HEK293 (cell line): ENCODE data around the gene DOCK9.

Experiments used
- CTCF ChIA-PET: fragments of 350-600 bp; formaldehyde crosslinking; extraction: SDS; loops from one replicate; lab custom pipeline; 2021; ENCODE audit warnings: antibody characterized with exemption; lab: Yijun Ruan, JAX
- POLR2A ChIA-PET: fragments of 300-600 bp; formaldehyde crosslinking; extraction: SDS; loops from one replicate; lab custom pipeline; 2020; ENCODE audit warnings: antibody characterized with exemption, inconsistent platforms; lab: Yijun Ruan, JAX
- H3K27ac ChIP-seq: fragments of 200-500 bp; sonication (Bioruptor generic); 2 replicates; pipeline ENCODE4 v1.5.1; 2014; ENCODE audit warnings: low read depth, low read length, control low read depth, inconsistent platforms; ENCODE audit errors: extremely low read depth
- H3K36me3 ChIP-seq, 2 experiments: fragments of 200-500 bp in 1 of 2; sonication (Bioruptor generic) in 1 of 2; 1 replicate in 1 of 2; 2 replicates in 1 of 2; pipeline ENCODE4 v1.5.1; 2014 to 2017; ENCODE audit warnings: inconsistent platforms in 2 of 2, low read length in 2 of 2; ENCODE audit not compliant: control insufficient read depth in 2 of 2, insufficient read depth in 1 of 2
- H3K4me1 ChIP-seq: fragments of 200-500 bp; sonication (Bioruptor generic); 2 replicates; pipeline ENCODE4 v1.5.1; 2014; ENCODE audit warnings: mild to moderate bottlenecking, low read length, inconsistent platforms; ENCODE audit not compliant: control insufficient read depth, insufficient read depth
- H3K4me3 ChIP-seq: 2 replicates; pipeline ENCODE4 v1.5.1; 2011; ENCODE audit warnings: low read depth, mild to moderate bottlenecking, control low read depth, low read length, moderate library complexity
- H3K9me3 ChIP-seq: fragments of 200-500 bp; sonication (Bioruptor generic); 2 replicates; pipeline ENCODE4 v1.5.1; 2014; ENCODE audit warnings: low read depth, low read length, inconsistent platforms; ENCODE audit not compliant: control insufficient read depth, insufficient read depth
- FEZF1 ChIP-seq: fragments of 450-650 bp; formaldehyde crosslinking; IDR thresholded peaks from 2 replicates; pipeline ENCODE4 v1.5.1; 2016; ENCODE audit warnings: missing biosample characterization, missing genetic modification characterization
- OVOL3 ChIP-seq: fragments of 450-650 bp; formaldehyde crosslinking; IDR thresholded peaks from 2 replicates; pipeline ENCODE4 v1.5.1; 2016; ENCODE audit warnings: missing biosample characterization, missing genetic modification characterization
- REPIN1 ChIP-seq: fragments of 450-650 bp; formaldehyde crosslinking; IDR thresholded peaks from 2 replicates; pipeline ENCODE4 v1.5.1; 2017; ENCODE audit warnings: missing biosample characterization, missing genetic modification characterization, low read depth
- SCRT1 ChIP-seq: fragments of 450-650 bp; formaldehyde crosslinking; IDR thresholded peaks from 2 replicates; pipeline ENCODE4 v1.5.1; 2016; ENCODE audit warnings: missing biosample characterization, missing genetic modification characterization, borderline replicate concordance
- SETDB1 ChIP-seq: IDR thresholded peaks from one replicate; pipeline ENCODE4 v1.6.1; 2017; ENCODE audit warnings: mild to moderate bottlenecking, low read length, moderate library complexity, mixed read lengths; ENCODE audit not compliant: insufficient read length
- SP2 ChIP-seq: fragments of 450-650 bp; formaldehyde crosslinking; IDR thresholded peaks from 2 replicates; pipeline ENCODE4 v1.5.1; 2016; ENCODE audit warnings: missing biosample characterization, missing genetic modification characterization
- ZBTB48 ChIP-seq: fragments of 450-650 bp; formaldehyde crosslinking; IDR thresholded peaks from 2 replicates; pipeline ENCODE4 v1.5.1; 2016; ENCODE audit warnings: missing biosample characterization, missing genetic modification characterization
- ZFP41 ChIP-seq: fragments of 450-650 bp; formaldehyde crosslinking; IDR thresholded peaks from 2 replicates; pipeline ENCODE4 v1.5.1; 2016; ENCODE audit warnings: missing biosample characterization, missing genetic modification characterization, borderline replicate concordance
- ZNF16 ChIP-seq: fragments of 450-650 bp; formaldehyde crosslinking; IDR thresholded peaks from 2 replicates; pipeline ENCODE4 v1.5.1; 2016; ENCODE audit warnings: low read depth, missing biosample characterization, missing genetic modification characterization
- ZNF174 ChIP-seq: fragments of 450-650 bp; formaldehyde crosslinking; IDR thresholded peaks from 2 replicates; pipeline ENCODE4 v1.5.0; 2017; ENCODE audit warnings: missing biosample characterization, mild to moderate bottlenecking, missing genetic modification characterization
- ZNF26 ChIP-seq: fragments of 450-650 bp; formaldehyde crosslinking; IDR thresholded peaks from 2 replicates; pipeline ENCODE4 v1.5.1; 2016; ENCODE audit warnings: missing biosample characterization, missing genetic modification characterization
- ZNF624 ChIP-seq: fragments of 450-650 bp; formaldehyde crosslinking; IDR thresholded peaks from 2 replicates; pipeline ENCODE4 v1.5.1; 2017; ENCODE audit warnings: missing biosample characterization, missing genetic modification characterization
- ZNF626 ChIP-seq: fragments of 450-650 bp; sonication (Bioruptor Pico); formaldehyde crosslinking; IDR thresholded peaks from 2 replicates; pipeline ENCODE4 v1.5.1; 2018; ENCODE audit warnings: missing biosample characterization, missing genetic modification characterization, inconsistent platforms
- ZNF658 ChIP-seq: fragments of 450-650 bp; formaldehyde crosslinking; IDR thresholded peaks from 2 replicates; pipeline ENCODE4; 2016; ENCODE audit warnings: missing biosample characterization, missing genetic modification characterization
- ZNF707 ChIP-seq: fragments of 450-650 bp; formaldehyde crosslinking; IDR thresholded peaks from 2 replicates; pipeline ENCODE4 v1.5.1; 2016; ENCODE audit warnings: missing biosample characterization, missing genetic modification characterization
- ZNF777 ChIP-seq: fragments of 450-650 bp; formaldehyde crosslinking; IDR thresholded peaks from 2 replicates; pipeline ENCODE4 v1.5.1; 2017; ENCODE audit warnings: missing biosample characterization, missing genetic modification characterization, borderline replicate concordance
- ZNF791 ChIP-seq: fragments of 450-650 bp; formaldehyde crosslinking; IDR thresholded peaks from 2 replicates; pipeline ENCODE4 v1.5.1; 2016; ENCODE audit warnings: missing biosample characterization, missing genetic modification characterization
- ZSCAN23 ChIP-seq: fragments of 450-650 bp; formaldehyde crosslinking; IDR thresholded peaks from 2 replicates; pipeline ENCODE4 v1.5.1; 2016; ENCODE audit warnings: missing biosample characterization, missing genetic modification characterization
- ZSCAN4 ChIP-seq: fragments of 450-650 bp; formaldehyde crosslinking; IDR thresholded peaks from 2 replicates; pipeline ENCODE4 v1.5.1; 2017; ENCODE audit warnings: missing biosample characterization, missing genetic modification characterization
- TF ChIP-seq, protein P1 (sequence below): fragments of 450-650 bp; formaldehyde crosslinking; IDR thresholded peaks from 2 replicates; pipeline ENCODE4 v1.5.1; 2016; ENCODE audit warnings: missing biosample characterization, missing genetic modification characterization, low read depth

Gene DOCK9

GRCh38 chr13:99000137-99000536 lies 22.3 kb upstream of the DOCK9 start:
- CTCF ChIA-PET, result interaction anchor here (0.8 kb wide), 1 partner anchor 64 kb away, joined by 5 read pairs; no protein-coding TSS in a partner anchor

GRCh38 chr13:98999639-98999952 lies 21.7 kb upstream of the DOCK9 start:
- CTCF ChIA-PET, result interaction anchor here (0.8 kb wide), 1 partner anchor 65 kb away, joined by 5 read pairs; no protein-coding TSS in a partner anchor
- Histone ChIP-seq H3K4me1 (peaks cover 2% of the 10 kb centered on the region; the same call in 1 of the 2 replicates), H3K4me3 (no peak overlapping the region), H3K9me3 (no peaks in the 10 kb centered on the region), H3K27ac (no peak overlapping the region), H3K36me3 (no peaks in the 10 kb centered on the region)
- TF ChIP-seq FEZF1 (tag by site-specific recombination) (no peak), ZSCAN23 (tag by site-specific recombination) (no peak), ZNF777 (tag by site-specific recombination) (no peak), ZSCAN4 (tag by site-specific recombination) (no peak), ZNF791 (tag by site-specific recombination) (no peak), SETDB1 (no peak), SCRT1 (tag by site-specific recombination) (no peak), ZNF658 (tag by site-specific recombination) (no peak), REPIN1 (tag by site-specific recombination) (no peak), ZFP41 (tag by site-specific recombination) (no peak), ZNF16 (no peak), ZNF26 (tag by site-specific recombination) (no peak), ZNF626 (tag by site-specific recombination) (no peak), OVOL3 (no peak)
- TF ChIP-seq, protein P1, sequence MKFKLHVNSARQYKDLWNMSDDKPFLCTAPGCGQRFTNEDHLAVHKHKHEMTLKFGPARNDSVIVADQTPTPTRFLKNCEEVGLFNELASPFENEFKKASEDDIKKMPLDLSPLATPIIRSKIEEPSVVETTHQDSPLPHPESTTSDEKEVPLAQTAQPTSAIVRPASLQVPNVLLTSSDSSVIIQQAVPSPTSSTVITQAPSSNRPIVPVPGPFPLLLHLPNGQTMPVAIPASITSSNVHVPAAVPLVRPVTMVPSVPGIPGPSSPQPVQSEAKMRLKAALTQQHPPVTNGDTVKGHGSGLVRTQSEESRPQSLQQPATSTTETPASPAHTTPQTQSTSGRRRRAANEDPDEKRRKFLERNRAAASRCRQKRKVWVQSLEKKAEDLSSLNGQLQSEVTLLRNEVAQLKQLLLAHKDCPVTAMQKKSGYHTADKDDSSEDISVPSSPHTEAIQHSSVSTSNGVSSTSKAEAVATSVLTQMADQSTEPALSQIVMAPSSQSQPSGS (tag by site-specific recombination), result no peak
- POLR2A ChIA-PET, result no interaction called here

More at GRCh38 chr13:99000137-99000536, 22.3 kb upstream of the DOCK9 start:
- Histone ChIP-seq H3K4me1 (peaks cover 5% of the 10 kb centered on the region), H3K4me3 (no peak overlapping the region), H3K9me3 (no peaks in the 10 kb centered on the region), H3K27ac (no peak overlapping the region), H3K36me3 (no peaks in the 10 kb centered on the region)
- TF ChIP-seq ZNF174, result no peak
- no peak for TF ChIP-seq SP2 (tag by site-specific recombination)
- POLR2A ChIA-PET, result no interaction called here

DNA sequence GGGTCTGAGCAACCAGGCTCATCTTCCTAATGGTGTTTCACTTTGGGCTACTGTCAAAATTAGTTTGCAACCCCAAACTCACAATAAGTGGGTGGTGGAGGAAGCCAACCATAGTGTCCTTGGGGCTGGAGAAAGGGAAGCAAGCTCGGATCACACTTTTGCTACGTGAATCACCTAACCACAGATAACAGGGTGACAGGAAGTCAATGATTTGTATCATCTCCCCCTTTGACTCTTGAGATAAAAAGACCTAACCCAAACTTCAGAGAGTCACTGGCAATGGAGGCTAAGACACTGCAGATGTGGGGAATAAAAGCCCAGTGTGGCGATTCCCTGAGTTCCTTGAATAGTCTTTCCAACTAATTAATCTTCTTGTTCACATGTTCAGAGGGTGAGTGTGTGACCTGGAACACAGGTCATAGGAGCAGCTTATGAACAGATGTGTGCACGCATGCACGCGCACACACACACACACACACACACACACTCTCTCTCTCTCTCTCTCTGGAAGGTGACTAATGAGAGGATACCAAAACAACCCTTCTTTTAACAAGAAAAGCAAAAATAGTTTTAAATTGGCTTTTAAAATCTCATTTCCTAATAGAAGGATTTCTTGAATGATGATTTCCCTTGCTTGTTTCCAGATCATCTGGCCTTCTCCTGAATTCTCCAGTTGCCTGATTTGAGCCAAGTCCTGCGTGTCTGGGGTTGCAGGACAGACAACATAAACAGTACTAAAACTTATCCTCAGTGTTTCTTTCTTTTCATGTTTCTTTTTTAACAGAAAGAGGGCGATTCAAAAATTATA lies 21.2 kb upstream of the DOCK9 start:
- TF ChIP-seq ZNF624 (tag by site-specific recombination) (no peak), ZNF707 (tag by site-specific recombination) (no peak), ZBTB48 (tag by site-specific recombination) (no peak)
- H3K36me3 ChIP-seq, result no peaks in the 10 kb centered on the region
- ChIA-PET POLR2A (no interaction called here), CTCF (interaction anchor here (0.5 to 0.6 kb wide), 2 partner anchors 141 to 267 kb away, joined by 3 to 4 read pairs; no protein-coding TSS in a partner anchor)
- no peaks in the 10 kb centered on the region for H3K9me3 ChIP-seq
- H3K27ac ChIP-seq, result no peak overlapping the region
- H3K4me1 ChIP-seq, result peaks cover 2% of the 10 kb centered on the region; the same call in 1 of the 2 replicates
- no peak overlapping the region for H3K4me3 ChIP-seq
